Glutamatergic neuron (in vitro differentiated cells): Measurements from ENCODE around the gene UBE2F. TPM values are rescaled to one million over a fixed set of nuclear protein-coding genes. Genes with fewer than 3 reads are reported as not detected.

Source experiments
- DNase-seq: peaks from one replicate; pipeline ENCODE4 v3.0.0; 2022
- H3K27ac Mint-ChIP-seq: one replicate; pipeline ENCODE4 v1.8.0; 2020; ENCODE audit warnings: mild to moderate bottlenecking, mixed read lengths, inconsistent platforms; ENCODE audit not compliant: unreplicated experiment
- H3K27me3 Mint-ChIP-seq: one replicate; pipeline ENCODE4 v1.8.0; 2020; ENCODE audit warnings: mild to moderate bottlenecking, moderate library complexity, mixed read lengths, inconsistent platforms; ENCODE audit not compliant: unreplicated experiment
- H3K36me3 Mint-ChIP-seq: one replicate; pipeline ENCODE4 v1.8.0; 2020; ENCODE audit warnings: mild to moderate bottlenecking, mixed read lengths, inconsistent platforms; ENCODE audit not compliant: unreplicated experiment
- H3K4me1 Mint-ChIP-seq: one replicate; pipeline ENCODE4 v1.8.0; 2020; ENCODE audit warnings: mild to moderate bottlenecking, low read depth, mixed read lengths, inconsistent platforms; ENCODE audit not compliant: unreplicated experiment
- H3K4me3 Mint-ChIP-seq: one replicate; pipeline ENCODE4 v1.8.0; 2020; ENCODE audit warnings: mild to moderate bottlenecking, mixed read lengths, inconsistent platforms; ENCODE audit not compliant: unreplicated experiment
- H3K9me3 Mint-ChIP-seq: one replicate; pipeline ENCODE4 v1.8.0; 2020; ENCODE audit warnings: mild to moderate bottlenecking, moderate library complexity, mixed read lengths, inconsistent platforms; ENCODE audit not compliant: unreplicated experiment
- total RNA-seq: library from RNA; stranded (reverse); fragmentation: NEBNext Ultra II Directional; extraction: Animal tissue kit (Norgen Biotek cat#: 25700); gene quantifications from one replicate; pipeline ENCODE4 v1.2.1, GENCODE V29; 2021; ENCODE audit not compliant: unreplicated experiment
- TF ChIP-seq, protein P1 (sequence below): fragments of 200-600 bp; sonication (generic); IDR thresholded peaks from one replicate; pipeline ENCODE4 v1.5.0; 2021; ENCODE audit not compliant: partially characterized antibody, unreplicated experiment

Gene UBE2F
- total RNA-seq, 1 donor from 2014 or later, result 43.0 TPM

DNA sequence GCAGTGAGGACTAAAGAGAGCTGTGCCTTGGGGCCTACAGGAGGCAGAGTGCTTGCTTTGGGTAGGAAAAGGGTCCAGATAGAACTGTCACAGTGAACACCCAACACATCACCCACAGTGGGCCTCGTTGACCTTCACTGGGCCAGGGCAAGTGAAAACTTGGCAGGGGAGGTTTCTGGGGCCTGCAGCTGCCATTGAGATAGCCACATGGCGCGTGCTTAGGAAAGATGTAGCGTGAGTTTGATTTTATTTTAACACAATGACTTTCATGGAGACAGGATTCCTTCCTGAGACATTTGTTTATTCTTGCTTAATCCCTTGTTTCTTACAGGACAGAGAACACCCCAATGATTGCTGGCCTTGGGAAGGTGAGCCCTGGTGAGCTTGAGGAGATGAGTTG, 124.1 kb downstream of the UBE2F start:
- no peak overlapping the region for H3K4me3 Mint-ChIP-seq

DNA sequence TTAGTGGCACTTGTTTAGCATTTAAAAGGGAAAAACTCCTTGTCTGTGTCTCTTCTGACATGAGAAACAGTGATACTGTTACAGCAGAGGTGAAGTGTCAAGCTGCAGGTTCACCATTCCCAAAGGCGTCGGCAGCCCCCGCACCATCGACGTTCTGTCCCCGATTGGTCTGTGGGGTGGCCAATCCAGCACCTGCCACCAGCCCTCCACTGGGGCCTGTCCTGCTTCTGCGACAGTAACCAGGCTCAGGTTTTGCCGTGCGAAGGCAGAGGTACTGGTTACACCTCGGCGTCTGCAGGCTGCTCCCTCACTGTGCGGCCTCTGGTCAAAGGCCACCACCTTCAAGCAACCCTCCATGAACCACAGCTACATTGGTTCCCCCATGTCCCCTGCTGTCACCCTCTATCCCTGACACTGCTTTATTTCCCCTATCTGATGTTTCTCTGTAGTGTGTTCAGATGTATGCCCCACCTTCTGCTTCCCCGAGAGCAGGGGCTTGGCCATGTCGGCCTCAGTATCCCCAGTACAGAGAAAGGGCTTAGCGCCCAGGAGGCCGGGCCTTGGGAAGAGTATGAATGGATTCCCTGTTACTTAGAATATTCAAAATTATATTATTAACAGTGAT, 124.7 kb downstream of the UBE2F start:
- H3K9me3 Mint-ChIP-seq, result peaks cover 10% of the 10 kb centered on the region
- H3K36me3 Mint-ChIP-seq, result no peaks in the 10 kb centered on the region
- no peak overlapping the region for H3K4me3 Mint-ChIP-seq
- H3K27me3 Mint-ChIP-seq, result peaks cover 10% of the 10 kb centered on the region
- TF ChIP-seq, protein P1, sequence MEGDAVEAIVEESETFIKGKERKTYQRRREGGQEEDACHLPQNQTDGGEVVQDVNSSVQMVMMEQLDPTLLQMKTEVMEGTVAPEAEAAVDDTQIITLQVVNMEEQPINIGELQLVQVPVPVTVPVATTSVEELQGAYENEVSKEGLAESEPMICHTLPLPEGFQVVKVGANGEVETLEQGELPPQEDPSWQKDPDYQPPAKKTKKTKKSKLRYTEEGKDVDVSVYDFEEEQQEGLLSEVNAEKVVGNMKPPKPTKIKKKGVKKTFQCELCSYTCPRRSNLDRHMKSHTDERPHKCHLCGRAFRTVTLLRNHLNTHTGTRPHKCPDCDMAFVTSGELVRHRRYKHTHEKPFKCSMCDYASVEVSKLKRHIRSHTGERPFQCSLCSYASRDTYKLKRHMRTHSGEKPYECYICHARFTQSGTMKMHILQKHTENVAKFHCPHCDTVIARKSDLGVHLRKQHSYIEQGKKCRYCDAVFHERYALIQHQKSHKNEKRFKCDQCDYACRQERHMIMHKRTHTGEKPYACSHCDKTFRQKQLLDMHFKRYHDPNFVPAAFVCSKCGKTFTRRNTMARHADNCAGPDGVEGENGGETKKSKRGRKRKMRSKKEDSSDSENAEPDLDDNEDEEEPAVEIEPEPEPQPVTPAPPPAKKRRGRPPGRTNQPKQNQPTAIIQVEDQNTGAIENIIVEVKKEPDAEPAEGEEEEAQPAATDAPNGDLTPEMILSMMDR, result no peak
- H3K4me1 Mint-ChIP-seq, result peaks cover 5% of the 10 kb centered on the region
- DNase-seq, result no peak
- no peak overlapping the region for H3K27ac Mint-ChIP-seq

More for the DNA sequence above, 124.1 kb downstream of the UBE2F start:
- Mint-ChIP-seq H3K36me3 (no peaks in the 10 kb centered on the region), H3K9me3 (peaks cover 7% of the 10 kb centered on the region), H3K4me1 (peaks cover 3% of the 10 kb centered on the region), H3K27me3 (peaks cover 10% of the 10 kb centered on the region), H3K27ac (no peak overlapping the region)
- DNase-seq, result no peak
- TF ChIP-seq, protein P1, result no peak

Other genes starting within 250 kb of the UBE2F start
- 1.3 TPM for gene RBM44, start 168.2 kb upstream of the UBE2F start, total RNA-seq
- gene RAMP1, start 107.4 kb upstream of the UBE2F start, total RNA-seq, result 7.6 TPM
- gene SCLY, start 94.0 kb downstream of the UBE2F start, total RNA-seq, result 44.0 TPM
- 0.81 TPM for gene ESPNL, start 133.3 kb downstream of the UBE2F start, total RNA-seq
- 3.5 TPM for gene KLHL30, start 171.7 kb downstream of the UBE2F start, total RNA-seq
- gene ERFE, start 192.0 kb downstream of the UBE2F start, total RNA-seq, result 12.2 TPM
- gene ILKAP, start 236.7 kb downstream of the UBE2F start, total RNA-seq, result 61.3 TPM